Mesothelial cell of epicardium (in vitro differentiated cells): ENCODE results near the gene DDIT4. TPM values are rescaled to one million over a fixed set of nuclear protein-coding genes. Genes with fewer than 3 reads are reported as not detected.
"Not testable (repeated sequence)": the region's sequence is repeated elsewhere in the genome, so short reads cannot be mapped to it uniquely, and the experiment has no call there.

Experiments
- DNase-seq, 2 experiments: peaks; one replicate each; pipeline ENCODE4 v3.0.0; 2021; ENCODE audit warnings: low spot score in 2 of 2; ENCODE audit not compliant: unreplicated experiment in 2 of 2
- H3K27ac Mint-ChIP-seq: 2 replicates; pipeline ENCODE4 v1.8.0; 2021; ENCODE audit warnings: mixed read lengths
- H3K27me3 Mint-ChIP-seq: 2 replicates; pipeline ENCODE4 v1.8.0; 2021; ENCODE audit warnings: low read depth, mixed read lengths
- H3K36me3 Mint-ChIP-seq: 2 replicates; pipeline ENCODE4 v1.8.0; 2021; ENCODE audit warnings: mixed read lengths
- H3K4me1 Mint-ChIP-seq: 2 replicates; pipeline ENCODE4 v1.8.0; 2021; ENCODE audit warnings: mixed read lengths
- H3K4me3 Mint-ChIP-seq: 2 replicates; pipeline ENCODE4 v1.8.0; 2021; ENCODE audit warnings: mild to moderate bottlenecking, moderate library complexity, mixed read lengths
- H3K9me3 Mint-ChIP-seq: 2 replicates; pipeline ENCODE4 v1.8.0; 2021; ENCODE audit warnings: mixed read lengths
- CTCF ChIP-seq: fragments of 200-600 bp; sonication (generic); IDR thresholded peaks from one replicate; pipeline ENCODE4 v1.5.0; 2021; ENCODE audit warnings: antibody characterized with exemption; ENCODE audit not compliant: unreplicated experiment
- total RNA-seq: library from RNA; stranded (reverse); gene quantifications from 3 replicates; pipeline ENCODE4 v1.2.1, GENCODE V29; 2021

DDIT4 gene
- total RNA-seq, 1 donor from 2014 or later, result 61.9 TPM

- Mint-ChIP-seq H3K9me3 (no peaks in the 10 kb centered on the region), H3K27me3 (no peaks in the 10 kb centered on the region), H3K27ac (peak overlapping the region; percentile 51), H3K4me3 (no peak overlapping the region), H3K36me3 (peaks cover 8% of the 10 kb centered on the region), H3K4me1 (peaks cover 29% of the 10 kb centered on the region)
- DNase-seq, result no peak
- no peak for TF ChIP-seq CTCF
Measured at GRCh38 chr10:72277340-72277995, 3.7 kb downstream of the DDIT4 start.

GRCh38 chr10:72277996-72278667 lies 4.4 kb downstream of the DDIT4 start:
- DNase-seq, result no peak
- TF ChIP-seq CTCF, result no peak
- H3K27ac Mint-ChIP-seq, result peak overlapping the region; percentile 51
- peaks cover 8% of the 10 kb centered on the region for H3K36me3 Mint-ChIP-seq
- H3K4me3 Mint-ChIP-seq, result no peak overlapping the region
- peaks cover 24% of the 10 kb centered on the region for H3K4me1 Mint-ChIP-seq
- H3K27me3 Mint-ChIP-seq, result no peaks in the 10 kb centered on the region
- no peaks in the 10 kb centered on the region for H3K9me3 Mint-ChIP-seq

- Mint-ChIP-seq H3K4me3 (no peak overlapping the region), H3K36me3 (peaks cover 8% of the 10 kb centered on the region), H3K27me3 (no peaks in the 10 kb centered on the region), H3K4me1 (peaks cover 22% of the 10 kb centered on the region), H3K9me3 (no peaks in the 10 kb centered on the region), H3K27ac (no peak overlapping the region)
- no peak for DNase-seq
- TF ChIP-seq CTCF, result no peak
Measured at GRCh38 chr10:72278668-72279393, 5.1 kb downstream of the DDIT4 start.

GRCh38 chr10:72279587-72279986 lies 5.9 kb downstream of the DDIT4 start:
- H3K27me3 Mint-ChIP-seq, H3K4me3 Mint-ChIP-seq, DNase-seq, H3K9me3 Mint-ChIP-seq, H3K36me3 Mint-ChIP-seq, H3K27ac Mint-ChIP-seq: not testable (repeated sequence)
- peaks cover 22% of the 10 kb centered on the region for H3K4me1 Mint-ChIP-seq

GRCh38 chr10:72283131-72283530 lies 9.4 kb downstream of the DDIT4 start:
- Mint-ChIP-seq H3K27ac (no peak overlapping the region), H3K27me3 (no peaks in the 10 kb centered on the region), H3K4me3 (no peak overlapping the region), H3K36me3 (no peaks in the 10 kb centered on the region), H3K9me3 (no peaks in the 10 kb centered on the region), H3K4me1 (peaks cover 4% of the 10 kb centered on the region)
- no peak for DNase-seq
- TF ChIP-seq CTCF, result no peak

- Mint-ChIP-seq H3K9me3 (no peaks in the 10 kb centered on the region), H3K4me1 (peaks cover 4% of the 10 kb centered on the region), H3K27me3 (no peaks in the 10 kb centered on the region), H3K27ac (no peak overlapping the region), H3K36me3 (no peaks in the 10 kb centered on the region), H3K4me3 (no peak overlapping the region)
- no peak for TF ChIP-seq CTCF
- no peak for DNase-seq
Measured at GRCh38 chr10:72285972-72286521, 12.3 kb downstream of the DDIT4 start.
